ENCODE results near the gene ZYX.

Gene ZYX

GRCh38 chr7:143407287-143408251, 26.4 kb downstream of the ZYX start:
- DNase-seq (ENCODE audit: low spot score), result no peak
- H3K36me3 ChIP-seq (ENCODE audit: low read depth), result peaks cover 24% of the 10 kb centered on the region; the same call in 1 of the 2 replicates
- no peaks in the 10 kb centered on the region for H3K9me3 ChIP-seq (ENCODE audit: severe bottlenecking)
- no peak for TF ChIP-seq CTCF (IDR thresholded peaks at IDR 0.05; ENCODE audit: poor library complexity, severe bottlenecking)
- peaks cover 4% of the 10 kb centered on the region for H3K4me1 ChIP-seq (ENCODE audit: insufficient read depth, poor library complexity, severe bottlenecking)
- ATAC-seq (ENCODE audit: low read depth), result peak; percentile 41
- peak overlapping the region; percentile 64 for H3K4me3 ChIP-seq (ENCODE audit: severe bottlenecking)
- no peaks in the 10 kb centered on the region for H3K27me3 ChIP-seq (ENCODE audit: insufficient read depth, poor library complexity, severe bottlenecking)
- H3K27ac ChIP-seq (ENCODE audit: poor library complexity, severe bottlenecking), result peak overlapping the region; percentile 59

- peak overlapping the region; percentile 64 for H3K4me3 ChIP-seq (ENCODE audit: severe bottlenecking)
- no peaks in the 10 kb centered on the region for H3K27me3 ChIP-seq (ENCODE audit: insufficient read depth, poor library complexity, severe bottlenecking)
- H3K9me3 ChIP-seq (ENCODE audit: severe bottlenecking), result no peaks in the 10 kb centered on the region
- peaks cover 24% of the 10 kb centered on the region; the same call in 1 of the 2 replicates for H3K36me3 ChIP-seq (ENCODE audit: low read depth)
- no peak for TF ChIP-seq CTCF (IDR thresholded peaks at IDR 0.05; ENCODE audit: poor library complexity, severe bottlenecking)
- no peak for DNase-seq (ENCODE audit: low spot score)
- H3K4me1 ChIP-seq (ENCODE audit: insufficient read depth, poor library complexity, severe bottlenecking), result peaks cover 4% of the 10 kb centered on the region
- peak; percentile 37 for ATAC-seq (ENCODE audit: low read depth)
- H3K27ac ChIP-seq (ENCODE audit: poor library complexity, severe bottlenecking), result peak overlapping the region; percentile 59
Observed at GRCh38 chr7:143408252-143408685, 27.1 kb downstream of the ZYX start.

GRCh38 chr7:143408686-143409561, 27.8 kb downstream of the ZYX start, which contains the start of gene EPHA1:
Gene EPHA1, minus strand, starts transcription at chr7:143408856. Its CDS starts 51 bp downstream, at chr7:143408805.
- peaks cover 18% of the 10 kb centered on the region; the same call in 1 of the 2 replicates for H3K36me3 ChIP-seq (ENCODE audit: low read depth)
- peak; percentile 73 for TF ChIP-seq CTCF (IDR thresholded peaks at IDR 0.05; ENCODE audit: poor library complexity, severe bottlenecking)
- peak within 1 kb of the TSS; percentile 59 for H3K27ac ChIP-seq (ENCODE audit: poor library complexity, severe bottlenecking)
- no peaks in the 10 kb centered on the region for H3K9me3 ChIP-seq (ENCODE audit: severe bottlenecking)
- no peaks in the 10 kb centered on the region for H3K27me3 ChIP-seq (ENCODE audit: insufficient read depth, poor library complexity, severe bottlenecking)
- H3K4me3 ChIP-seq (ENCODE audit: severe bottlenecking), result peak within 1 kb of the TSS; percentile 64
- H3K4me1 ChIP-seq (ENCODE audit: insufficient read depth, poor library complexity, severe bottlenecking), result peaks cover 4% of the 10 kb centered on the region
- DNase-seq (ENCODE audit: low spot score) (no peak), ATAC-seq (ENCODE audit: low read depth) (peak; percentile 82)

GRCh38 chr7:143410521-143411004, 29.4 kb downstream of the ZYX start:
- no peaks in the 10 kb centered on the region for H3K9me3 ChIP-seq (ENCODE audit: severe bottlenecking)
- no peak for TF ChIP-seq CTCF (IDR thresholded peaks at IDR 0.05; ENCODE audit: poor library complexity, severe bottlenecking)
- H3K27me3 ChIP-seq (ENCODE audit: insufficient read depth, poor library complexity, severe bottlenecking), result no peaks in the 10 kb centered on the region
- DNase-seq (ENCODE audit: low spot score) (no peak), ATAC-seq (ENCODE audit: low read depth) (no peak)
- no peak overlapping the region for H3K27ac ChIP-seq (ENCODE audit: poor library complexity, severe bottlenecking)
- no peak overlapping the region for H3K4me3 ChIP-seq (ENCODE audit: severe bottlenecking)
- H3K4me1 ChIP-seq (ENCODE audit: insufficient read depth, poor library complexity, severe bottlenecking), result peaks cover 7% of the 10 kb centered on the region
- peaks cover 12% of the 10 kb centered on the region; the same call in 1 of the 2 replicates for H3K36me3 ChIP-seq (ENCODE audit: low read depth)

Measured in RWPE2 (cell line).